ENCODE results near the gene TPM4.
A peak's percentile ranks its signal among the peaks of the same experiment; 100 is the strongest.
"Not testable (repeated sequence)": the region's sequence is repeated elsewhere in the genome, so short reads cannot be mapped to it uniquely, and the experiment has no call there.

Gene TPM4

GRCh38 chr19:16074488-16075365, 1.6 kb upstream of the TPM4 start:
- no peak for DNase-seq

- no peak for DNase-seq
Measured at GRCh38 chr19:16075430-16076153, 703 bp upstream of the TPM4 start.

DNA sequence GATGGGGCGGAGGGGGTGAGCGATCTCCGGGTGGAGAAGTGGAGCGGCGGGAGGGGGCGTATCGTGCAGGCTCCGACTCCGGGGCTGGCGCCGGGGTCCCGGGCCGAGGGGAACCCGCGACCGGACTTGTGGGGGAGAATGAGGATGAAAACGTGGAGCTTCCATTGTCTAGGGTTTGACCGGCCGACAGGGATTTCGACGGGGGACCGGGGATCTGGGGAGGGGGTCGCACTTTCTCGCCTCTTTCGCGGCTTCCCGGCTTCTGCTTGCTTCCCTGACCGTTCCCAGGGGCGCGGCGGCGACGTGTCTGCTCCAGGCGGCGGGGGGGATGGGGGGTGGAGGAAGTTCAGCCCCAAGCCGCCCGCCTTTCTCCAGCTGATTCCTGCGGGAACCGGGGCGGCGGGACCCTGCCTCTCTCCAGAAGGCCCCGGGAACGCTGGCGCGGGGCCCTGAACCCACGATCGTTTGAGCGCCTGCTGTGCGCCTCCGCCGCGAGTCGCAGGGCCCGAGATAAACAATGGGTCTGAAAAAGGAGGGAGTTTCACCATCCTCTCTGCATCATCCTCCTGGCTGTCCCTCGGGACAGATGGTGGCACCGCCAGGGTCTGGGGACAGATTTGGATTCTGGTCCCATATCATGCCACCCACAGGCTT, 790 bp downstream of the TPM4 start:
- peak in 3 of 6 experiments; percentile 17 to 33 (median 20) for DNase-seq

- peak in 4 of 6 experiments; percentile 25 to 68 (median 31) for DNase-seq
Measured at GRCh38 chr19:16077984-16078758, 1.9 kb downstream of the TPM4 start.

DNA sequence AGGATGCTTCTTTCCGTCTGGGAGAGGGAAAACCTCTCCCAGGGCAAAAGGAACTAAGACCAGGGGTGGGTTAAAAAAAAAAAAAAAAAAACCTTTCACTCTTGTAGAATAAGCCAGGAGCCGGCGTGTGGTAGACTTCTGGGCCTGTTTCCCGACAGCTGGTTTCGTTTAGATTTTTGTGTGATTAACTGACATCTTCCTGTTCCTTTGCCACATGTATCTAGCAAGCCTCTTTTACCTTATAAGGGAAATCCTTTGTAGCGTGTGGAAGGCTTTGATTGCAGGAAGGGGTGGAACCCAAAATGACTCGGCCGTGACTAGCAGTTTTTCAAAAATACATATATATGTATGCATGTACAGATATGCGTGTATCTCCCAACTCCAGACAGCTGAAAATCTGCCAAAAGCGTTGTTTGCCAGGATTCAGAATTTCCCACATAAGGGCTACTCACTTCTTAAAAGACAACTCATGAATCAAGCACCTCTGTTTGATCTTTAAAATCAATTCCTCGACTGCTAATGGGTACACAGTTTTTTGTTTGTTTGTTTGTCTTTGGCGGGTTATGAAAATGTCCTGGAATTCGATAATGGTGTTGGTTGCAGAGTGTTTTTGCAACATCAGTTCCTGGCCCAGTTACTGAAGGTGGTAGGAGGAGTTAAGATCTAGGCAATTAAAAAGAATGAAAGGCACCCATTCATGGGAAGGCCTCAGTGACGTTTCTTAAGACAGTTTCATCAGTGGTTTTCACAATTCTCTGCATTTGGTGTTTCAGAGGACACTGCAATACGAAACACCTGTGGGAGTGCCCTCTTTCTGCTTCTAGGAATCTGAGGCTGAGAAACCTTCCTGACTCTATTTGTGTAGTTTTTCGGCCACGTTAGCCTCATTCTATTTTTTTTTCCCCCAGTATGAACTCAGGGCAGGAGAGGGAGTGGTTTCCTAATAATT, 2.7 kb downstream of the TPM4 start:
- DNase-seq, result peak; percentile 36 to 91 (median 75)

DNA sequence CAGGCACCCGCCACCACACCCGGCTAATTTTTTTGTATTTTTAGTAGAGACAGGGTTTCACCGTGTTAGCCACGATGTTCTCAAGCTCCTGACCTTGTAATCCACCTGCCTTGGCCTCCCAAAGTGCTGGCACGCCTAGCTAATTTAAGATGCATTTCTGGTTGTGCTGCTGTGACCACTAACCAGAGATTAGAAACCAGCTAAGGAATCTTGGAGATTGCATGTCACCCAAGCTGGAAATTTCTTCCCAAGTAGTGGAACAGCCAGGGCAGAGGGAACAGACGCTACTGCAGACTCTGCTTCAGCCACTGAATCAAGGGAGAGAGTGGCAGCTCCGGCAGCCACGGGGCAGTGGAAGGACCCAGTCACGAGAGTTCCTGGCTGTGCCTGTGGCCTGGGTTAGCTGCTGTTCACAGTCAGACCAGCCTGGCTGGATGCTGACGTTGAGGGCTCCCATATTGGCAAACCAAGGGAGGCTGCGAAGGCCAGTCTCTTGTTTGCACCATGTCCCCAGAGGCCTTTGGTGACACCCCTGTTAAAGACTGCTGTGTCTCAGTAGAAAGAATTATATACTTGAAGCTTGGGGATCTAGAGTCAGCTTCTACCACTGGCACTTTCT, 7.9 kb downstream of the TPM4 start:
- no peak for DNase-seq

GRCh38 chr19:16085115-16085514, 8.8 kb downstream of the TPM4 start:
- DNase-seq, result no peak

DNA sequence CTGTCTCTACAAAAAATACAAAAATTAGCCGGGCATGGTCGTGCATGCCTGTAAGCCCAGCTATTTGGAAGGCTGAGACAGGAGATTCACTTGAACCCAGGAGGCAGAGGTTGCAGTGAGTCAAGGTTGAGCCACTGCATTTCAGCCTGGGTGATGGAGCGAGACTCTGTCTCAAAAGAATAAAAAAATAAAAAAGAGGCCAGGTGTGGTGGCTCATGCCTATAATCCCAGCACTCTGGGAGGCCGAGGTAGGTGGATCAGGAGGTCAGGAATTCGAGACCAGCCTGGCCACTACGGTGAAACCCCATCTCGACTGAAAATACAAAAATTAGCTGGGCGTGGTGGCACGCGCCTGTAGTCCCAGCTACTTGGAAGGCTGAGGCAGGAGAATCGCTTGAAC, 11.1 kb downstream of the TPM4 start:
- not testable (repeated sequence) for DNase-seq

DNA sequence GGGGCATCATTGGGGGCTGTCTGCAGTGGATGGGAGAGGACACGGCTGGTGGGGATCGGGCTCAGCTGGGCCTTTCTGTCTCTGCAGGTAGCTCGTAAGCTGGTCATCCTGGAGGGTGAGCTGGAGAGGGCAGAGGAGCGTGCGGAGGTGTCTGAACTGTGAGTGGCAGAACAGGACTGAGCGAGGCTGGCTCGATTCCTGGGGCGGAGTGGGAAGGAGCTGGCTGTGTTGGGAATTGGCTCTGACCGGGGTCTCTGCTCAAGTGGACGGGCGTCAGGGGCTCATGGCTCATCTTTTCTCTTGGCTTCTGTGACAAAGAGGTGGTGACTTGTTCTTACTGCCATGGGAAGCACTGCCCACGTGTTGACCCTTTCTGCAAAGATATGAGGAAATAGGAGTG, 11.6 kb downstream of the TPM4 start:
- DNase-seq, result no peak

DNA sequence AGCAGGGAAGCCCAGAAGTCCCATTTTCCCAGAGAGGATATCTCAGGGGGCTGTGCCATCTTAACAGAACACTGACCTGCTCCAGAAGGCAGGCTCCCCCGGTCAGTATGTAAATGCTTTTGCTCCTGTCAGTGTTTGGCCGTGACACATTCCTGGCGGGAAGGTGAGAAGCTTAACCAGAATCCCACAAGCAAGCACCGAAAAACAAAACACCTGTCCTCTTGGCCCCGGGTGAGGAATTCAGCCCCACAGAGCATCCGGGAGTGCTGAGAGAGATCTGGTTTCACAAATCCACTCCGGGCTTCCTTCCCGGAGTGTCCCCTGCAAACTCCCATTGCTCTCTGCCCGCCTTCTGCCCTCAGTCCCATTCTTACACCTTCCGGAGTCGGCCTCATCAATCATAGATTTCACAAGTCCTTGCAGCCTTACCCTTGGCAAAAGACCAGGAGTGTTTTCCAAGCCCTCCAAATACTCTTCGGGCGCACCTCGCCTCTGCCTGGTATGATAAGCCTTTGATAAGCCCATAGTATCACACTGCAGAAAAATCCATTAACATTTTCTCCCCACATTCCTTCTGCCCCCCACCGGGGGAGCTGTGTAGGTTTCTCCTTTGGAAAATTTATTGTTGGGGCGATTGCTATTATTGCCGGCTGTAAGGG, 12.2 kb downstream of the TPM4 start:
- no peak for DNase-seq

- no peak for DNase-seq
Measured at GRCh38 chr19:16089010-16089846, 12.9 kb downstream of the TPM4 start.

- no peak for DNase-seq
Measured at GRCh38 chr19:16091546-16092475, 15.5 kb downstream of the TPM4 start.

DNA sequence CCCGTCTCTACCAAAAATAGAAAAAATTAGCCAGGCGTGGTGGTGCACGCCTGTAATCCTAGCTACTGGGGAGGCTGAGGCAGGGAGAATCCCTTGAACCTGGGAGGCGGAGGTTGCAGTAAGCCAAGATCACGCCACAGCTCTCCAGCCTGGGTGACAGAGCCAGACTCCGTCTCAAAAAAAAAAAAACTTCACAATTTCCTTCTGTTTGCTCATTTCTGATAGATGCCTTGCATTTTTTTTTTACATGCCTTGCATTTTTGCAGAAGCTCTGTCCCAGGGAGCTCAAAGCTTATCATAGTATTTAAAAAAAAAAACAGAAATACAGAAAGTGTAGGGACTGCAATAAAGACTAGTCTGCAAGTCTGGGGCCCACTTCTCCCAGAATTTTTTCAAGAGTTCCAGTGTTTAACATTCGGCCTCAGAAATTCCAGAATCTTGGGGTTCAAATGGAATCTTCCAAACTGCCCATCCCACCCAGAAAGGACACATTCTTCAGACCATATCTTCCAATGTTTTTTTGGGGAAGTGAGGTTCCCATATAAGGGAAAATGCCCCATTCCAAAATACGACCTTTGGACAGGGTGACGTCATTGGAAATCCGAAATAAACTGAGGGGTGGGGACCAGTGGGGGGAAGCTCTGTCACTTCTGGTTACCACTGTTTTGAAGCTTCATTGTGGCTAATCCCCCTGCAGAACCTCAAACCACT, 18.2 kb downstream of the TPM4 start:
- peak in 1 of 6 experiments; percentile 6 for DNase-seq

DNA sequence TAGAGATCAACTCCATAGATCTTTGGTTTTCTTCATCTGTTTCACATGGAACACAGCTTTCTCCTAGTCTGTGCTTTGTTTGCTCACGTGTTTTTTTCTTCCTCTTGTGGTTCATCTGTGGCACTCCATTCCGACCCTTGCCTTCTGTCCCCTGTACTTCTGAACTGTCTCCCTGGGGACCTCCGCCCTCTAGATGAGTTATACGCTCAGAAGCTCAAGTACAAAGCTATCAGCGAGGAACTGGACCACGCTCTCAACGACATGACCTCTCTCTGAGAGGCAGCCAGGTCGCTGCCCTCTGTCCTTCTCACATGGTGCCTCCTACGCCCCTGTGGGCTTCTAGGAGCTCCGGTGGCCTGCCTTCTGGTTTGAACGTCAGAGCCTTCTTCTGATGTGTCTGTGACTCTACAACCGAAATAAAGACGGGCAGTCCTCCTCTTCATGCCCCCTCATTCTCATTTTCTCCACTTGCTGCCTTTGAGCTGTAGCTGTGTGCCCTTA, 18.8 kb downstream of the TPM4 start:
- peak in 1 of 6 experiments; percentile 23 for DNase-seq

- peak in 1 of 6 experiments; percentile 10 for DNase-seq
Measured at GRCh38 chr19:16096280-16096855, 20.1 kb downstream of the TPM4 start.

DNA sequence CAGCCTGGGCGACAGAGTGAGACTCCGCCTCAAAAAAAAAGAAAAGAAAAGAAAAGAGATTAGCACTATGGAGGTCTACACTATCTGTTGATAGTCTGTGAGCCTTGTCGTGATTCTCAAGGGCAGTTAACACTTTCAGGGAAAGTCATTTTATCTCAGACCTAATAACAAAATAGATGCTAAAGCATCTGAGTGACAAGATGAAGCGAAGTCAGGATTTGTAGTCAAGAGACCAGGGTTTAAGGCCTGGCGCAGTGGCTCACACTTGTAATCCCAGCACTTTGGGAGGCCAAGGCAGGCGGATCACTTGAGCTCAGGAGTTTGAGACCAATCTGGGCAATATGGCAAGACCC, 22.1 kb downstream of the TPM4 start:
- no peak for DNase-seq

GRCh38 chr19:16098821-16099220, 22.5 kb downstream of the TPM4 start:
- DNase-seq, result no peak

Measured in stimulated activated naive CD4-positive, alpha-beta T cell (primary cell).